HG03469 (cell line): Measurements from ENCODE around the gene JTB.

Source experiments
- ATAC-seq: cut with Tn5 transposase; IDR thresholded peaks from one replicate; pipeline ENCODE4 v1.9.1; 2021; ENCODE audit warnings: mild to moderate bottlenecking, moderate library complexity, moderate number of reproducible peaks; ENCODE audit not compliant: unreplicated experiment

The JTB gene

GRCh38 chr1:153933955-153934354, 43.5 kb downstream of the JTB start:
- ATAC-seq, result no peak

GRCh38 chr1:153933430-153933829, 44.0 kb downstream of the JTB start:
- no peak for ATAC-seq

GRCh38 chr1:153932156-153933131, 45.0 kb downstream of the JTB start:
- ATAC-seq, result no peak

GRCh38 chr1:153929981-153930948, 47.2 kb downstream of the JTB start:
- ATAC-seq, result no peak

- ATAC-seq, result no peak
Observed at GRCh38 chr1:153929426-153929825, 48.0 kb downstream of the JTB start.

GRCh38 chr1:153928791-153929341, 48.6 kb downstream of the JTB start:
- ATAC-seq, result no peak

GRCh38 chr1:153928245-153928644, 49.2 kb downstream of the JTB start:
- ATAC-seq, result no peak

- no peak for ATAC-seq
Observed at GRCh38 chr1:153926405-153926804, 51.1 kb downstream of the JTB start.
